GM19455 (cell line): ENCODE data around the gene PLAU.
"Not testable (repeated sequence)": the region's sequence is repeated elsewhere in the genome, so short reads cannot be mapped to it uniquely, and the experiment has no call there.

Experiments
- ATAC-seq: cut with Tn5 transposase; IDR thresholded peaks from one replicate; pipeline ENCODE4 v1.9.1; 2021; ENCODE audit not compliant: unreplicated experiment

The PLAU gene

GRCh38 chr10:73919481-73919880 lies 8.5 kb downstream of the PLAU start:
- ATAC-seq, result not testable (repeated sequence)

GRCh38 chr10:73920089-73920488 lies 9.2 kb downstream of the PLAU start:
- no peak for ATAC-seq

GRCh38 chr10:73922007-73922863 lies 11.3 kb downstream of the PLAU start:
- no peak for ATAC-seq

GRCh38 chr10:73922864-73923133 lies 11.9 kb downstream of the PLAU start:
- no peak for ATAC-seq

- no peak for ATAC-seq
Observed at GRCh38 chr10:73923935-73924598, 13.1 kb downstream of the PLAU start.

GRCh38 chr10:73924935-73925334 lies 14.0 kb downstream of the PLAU start:
- ATAC-seq, result no peak

- no peak for ATAC-seq
Observed at GRCh38 chr10:73925539-73925938, 14.6 kb downstream of the PLAU start.

- no peak for ATAC-seq
Observed at GRCh38 chr10:73926152-73926764, 15.3 kb downstream of the PLAU start.

- not testable (repeated sequence) for ATAC-seq
Observed at GRCh38 chr10:73930630-73931327, 19.8 kb downstream of the PLAU start.

- ATAC-seq, result no peak
Observed at GRCh38 chr10:73931767-73932619, 21.1 kb downstream of the PLAU start.

GRCh38 chr10:73932620-73933112 lies 21.7 kb downstream of the PLAU start:
- ATAC-seq, result no peak

GRCh38 chr10:73934074-73934473 lies 23.1 kb downstream of the PLAU start:
- ATAC-seq, result no peak

- no peak for ATAC-seq
Observed at GRCh38 chr10:73935895-73936294, 25.0 kb downstream of the PLAU start.

- ATAC-seq, result no peak
Observed at GRCh38 chr10:73937333-73938043, 26.6 kb downstream of the PLAU start.

- ATAC-seq, result peak; percentile 69
Observed at GRCh38 chr10:73940634-73941221, 29.8 kb downstream of the PLAU start.

- ATAC-seq, result no peak
Observed at GRCh38 chr10:73941300-73941699, 30.4 kb downstream of the PLAU start.

GRCh38 chr10:73944356-73945100 lies 33.6 kb downstream of the PLAU start:
- no peak for ATAC-seq

- ATAC-seq, result no peak
Observed at GRCh38 chr10:73946253-73947145, 35.6 kb downstream of the PLAU start.
